HG02840 (cell line): Measurements from ENCODE around the gene LIX1.
"Not testable (repeated sequence)": the region's sequence is repeated elsewhere in the genome, so short reads cannot be mapped to it uniquely, and the experiment has no call there.

ENCODE experiments used
- ATAC-seq: cut with Tn5 transposase; IDR thresholded peaks from one replicate; pipeline ENCODE4 v1.9.1; 2021; ENCODE audit warnings: mild to moderate bottlenecking, moderate library complexity, moderate number of reproducible peaks; ENCODE audit not compliant: unreplicated experiment, low FRiP score

The LIX1 gene

GRCh38 chr5:97106216-97106581 is 36.2 kb downstream of the LIX1 start:
- no peak for ATAC-seq

DNA sequence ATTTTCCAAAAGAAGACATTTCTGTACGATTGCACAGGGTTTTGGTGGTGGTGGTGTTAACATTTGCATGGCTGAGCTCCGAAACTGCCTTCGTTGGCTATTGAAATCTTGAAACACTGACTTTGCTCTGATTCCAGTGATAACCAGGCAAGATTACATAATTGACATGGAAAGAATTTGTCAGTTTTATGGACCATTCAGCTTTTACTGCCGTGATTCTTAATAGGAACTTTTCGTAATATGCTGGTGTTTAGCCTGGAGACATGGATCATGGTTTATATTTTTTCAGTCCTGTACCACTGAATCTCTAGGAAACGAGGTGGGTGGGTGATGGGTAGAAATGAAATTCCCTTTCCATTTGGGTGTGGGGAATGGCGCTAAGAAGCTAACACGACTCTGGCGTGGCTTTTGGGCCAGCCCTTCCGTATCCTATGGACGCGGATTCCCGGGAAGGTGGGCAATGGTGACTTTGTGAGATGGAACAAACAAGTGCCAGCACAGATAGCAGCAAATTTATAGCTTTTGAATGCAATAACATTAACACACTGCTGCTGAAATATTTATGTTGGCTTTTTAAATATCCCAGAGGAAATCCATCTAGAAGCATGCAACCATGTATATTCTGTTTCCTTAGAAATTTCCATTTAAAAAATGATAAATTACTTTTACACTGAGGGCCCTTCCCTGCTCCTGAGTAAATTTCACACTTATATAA is 36.8 kb downstream of the LIX1 start:
- ATAC-seq = no peak

DNA sequence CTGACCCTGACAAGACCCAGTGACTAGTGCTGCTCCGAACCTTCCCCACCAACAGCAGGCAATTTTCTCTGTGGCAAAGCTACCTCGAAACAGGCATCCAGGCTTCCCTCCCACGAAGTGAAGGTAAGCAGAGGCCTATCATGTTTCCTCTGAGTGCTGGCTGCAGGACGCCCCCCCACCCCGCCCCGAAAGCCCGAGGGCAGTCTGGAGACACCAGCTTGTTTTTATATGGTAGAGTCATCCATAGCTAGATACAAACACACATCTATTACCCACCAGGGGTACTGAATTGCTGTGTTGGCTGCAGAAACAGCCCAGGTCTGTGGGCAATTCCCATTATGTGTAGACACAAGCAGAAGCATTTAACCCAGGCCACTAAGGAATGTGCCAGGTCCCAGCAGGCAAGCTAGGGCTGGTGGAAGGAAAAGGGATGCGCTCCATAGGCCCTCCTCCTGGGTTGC is 40.4 kb downstream of the LIX1 start:
- ATAC-seq = no peak

DNA sequence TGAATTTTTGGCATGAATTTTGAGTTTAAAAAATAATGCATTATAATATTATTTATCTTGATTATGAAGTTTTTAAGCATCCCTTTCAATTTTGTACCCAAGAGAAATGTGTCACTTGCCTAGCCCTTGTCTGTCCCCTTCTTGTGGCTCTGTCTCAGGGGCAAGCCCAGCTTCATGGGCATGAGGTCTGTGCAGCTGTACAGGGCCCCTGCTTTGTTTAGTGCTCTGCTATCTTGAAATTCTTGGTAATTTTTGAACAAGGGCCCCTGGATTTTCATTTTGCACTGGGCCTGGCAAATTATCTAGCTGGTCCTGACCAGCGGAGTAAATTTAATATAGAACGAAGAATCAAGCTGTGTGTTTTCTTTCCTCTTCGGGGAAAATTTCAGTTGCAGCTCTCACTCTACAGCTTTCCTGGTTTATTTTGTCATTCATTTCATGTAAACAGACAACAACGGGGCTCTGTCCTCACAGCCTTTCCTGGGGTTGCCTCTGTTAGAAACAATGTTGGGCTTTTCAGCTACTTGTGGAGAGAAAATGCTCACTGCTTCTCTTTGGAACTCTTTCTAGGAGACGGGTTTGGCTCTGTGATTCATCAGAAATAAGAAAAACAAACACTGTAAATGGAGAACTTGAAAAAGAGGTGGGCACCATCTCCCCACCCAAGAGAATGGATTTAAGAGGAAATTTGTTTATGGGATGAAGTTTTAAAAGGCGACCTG is 41.1 kb downstream of the LIX1 start:
- no peak for ATAC-seq

DNA sequence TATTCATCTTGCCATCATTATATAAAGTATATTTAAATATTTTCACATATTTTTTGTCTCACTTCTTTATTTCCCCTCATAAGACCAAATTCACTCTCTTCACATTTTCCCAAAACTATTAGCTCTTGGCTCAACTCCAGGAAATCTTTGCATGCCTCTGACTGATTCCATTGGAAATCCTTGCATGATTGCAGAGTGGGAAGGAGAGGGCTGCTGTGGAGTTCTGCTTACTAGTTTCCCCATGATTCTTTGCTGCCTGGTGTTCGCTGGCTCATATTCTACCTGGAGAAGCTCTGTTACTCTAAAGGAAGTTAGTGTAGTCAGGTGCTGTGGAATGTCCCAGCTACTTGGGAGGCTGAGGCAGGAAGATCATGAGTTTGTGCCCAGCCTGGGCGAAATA is 41.9 kb downstream of the LIX1 start:
- ATAC-seq = no peak

DNA sequence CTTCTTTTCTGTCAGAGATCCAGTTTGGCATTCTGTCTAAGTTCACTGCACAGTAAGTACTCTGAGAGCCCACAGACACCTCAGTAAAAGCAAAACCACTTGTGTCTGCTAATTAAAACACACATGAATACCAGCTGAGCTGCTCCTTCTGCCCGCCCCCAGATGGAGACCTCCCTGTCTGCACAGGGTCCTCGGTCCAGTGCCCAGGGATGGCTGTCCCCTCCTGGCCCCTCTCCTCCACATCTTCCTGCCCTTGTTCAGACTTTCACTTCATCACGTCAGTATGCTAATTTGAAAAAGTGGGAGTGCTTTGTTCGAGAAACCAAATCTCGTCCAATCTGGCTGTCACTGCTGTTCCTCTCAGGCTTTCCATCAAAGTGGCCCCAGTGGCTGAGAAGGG is 43.5 kb downstream of the LIX1 start:
- no peak for ATAC-seq

GRCh38 chr5:97097326-97098230 is 44.8 kb downstream of the LIX1 start:
- ATAC-seq = no peak

DNA sequence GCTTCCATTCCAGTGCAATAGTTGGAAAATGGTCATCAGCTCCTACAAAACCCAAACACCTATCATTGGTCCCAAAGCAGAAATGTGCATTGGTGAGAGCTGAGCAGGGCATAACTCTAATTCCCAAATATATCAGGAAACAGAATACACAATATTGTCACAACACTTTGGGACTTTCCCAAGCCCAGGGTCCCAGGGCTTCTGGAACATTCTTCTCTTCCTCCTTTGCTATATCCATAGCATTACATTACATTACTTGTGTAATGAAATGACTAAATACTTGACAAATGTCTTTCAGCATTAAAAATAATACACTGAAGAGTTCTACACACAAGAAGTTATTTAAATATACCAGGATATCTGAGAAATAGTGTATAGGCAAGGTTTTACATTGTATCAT is 45.6 kb downstream of the LIX1 start:
- ATAC-seq = no peak

GRCh38 chr5:97096191-97096590 is 46.2 kb downstream of the LIX1 start:
- ATAC-seq = no peak

- peak; percentile 30 for ATAC-seq
Measured at GRCh38 chr5:97095318-97095732, 47.1 kb downstream of the LIX1 start.

DNA sequence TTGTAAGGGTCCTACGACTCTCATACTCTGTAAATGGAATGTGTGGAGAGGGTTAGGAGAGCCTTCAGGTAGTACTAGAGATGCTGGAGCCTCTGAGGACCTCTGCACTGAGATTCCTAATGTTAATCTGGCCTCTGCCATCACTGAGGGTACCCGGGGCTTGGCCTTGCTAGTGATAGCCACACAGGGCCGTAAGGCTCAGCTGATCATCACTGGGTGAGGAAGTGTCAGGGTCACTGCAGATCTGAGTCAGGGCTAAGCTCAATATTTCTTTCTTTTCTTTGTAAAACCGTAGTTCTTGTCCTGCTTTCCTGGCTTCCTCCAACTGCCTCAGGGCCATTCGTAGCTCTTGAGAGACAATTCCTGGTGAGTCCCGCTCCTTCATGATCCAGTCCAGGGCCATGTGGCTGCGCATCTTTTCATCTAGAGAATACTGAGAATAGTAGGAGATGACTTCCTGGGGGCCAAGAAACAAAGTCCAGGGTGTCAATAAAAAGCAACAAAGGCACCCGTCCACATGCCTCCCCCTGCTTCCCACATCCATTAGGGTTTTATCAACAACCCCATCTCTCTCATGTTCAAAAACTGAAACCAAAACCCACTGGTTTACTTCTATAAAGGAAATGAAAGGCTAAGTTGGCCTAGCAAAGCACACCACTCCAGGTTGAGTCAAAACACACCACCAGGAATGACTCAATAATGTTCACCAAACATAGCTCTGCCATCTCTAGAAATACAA is 47.7 kb downstream of the LIX1 start:
- ATAC-seq = peak; percentile 99

DNA sequence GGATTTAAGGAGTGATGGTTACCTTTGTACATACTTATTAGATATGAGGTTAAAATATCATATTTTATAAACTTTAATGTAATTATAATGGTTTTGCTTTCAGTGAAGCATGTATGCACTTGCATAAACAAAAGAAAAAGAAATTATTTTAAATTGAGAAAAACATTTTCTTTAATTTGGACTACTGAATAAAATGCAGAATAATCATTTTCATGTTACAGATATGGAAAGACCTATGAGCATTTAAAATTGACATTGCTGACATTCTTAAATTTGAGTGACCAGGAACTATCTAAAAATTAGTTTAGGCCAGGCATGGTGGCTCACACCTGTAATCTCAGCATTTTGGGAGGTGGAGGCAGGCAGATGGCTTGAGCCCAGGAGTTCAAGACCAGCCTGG is 49.2 kb downstream of the LIX1 start:
- no peak for ATAC-seq

DNA sequence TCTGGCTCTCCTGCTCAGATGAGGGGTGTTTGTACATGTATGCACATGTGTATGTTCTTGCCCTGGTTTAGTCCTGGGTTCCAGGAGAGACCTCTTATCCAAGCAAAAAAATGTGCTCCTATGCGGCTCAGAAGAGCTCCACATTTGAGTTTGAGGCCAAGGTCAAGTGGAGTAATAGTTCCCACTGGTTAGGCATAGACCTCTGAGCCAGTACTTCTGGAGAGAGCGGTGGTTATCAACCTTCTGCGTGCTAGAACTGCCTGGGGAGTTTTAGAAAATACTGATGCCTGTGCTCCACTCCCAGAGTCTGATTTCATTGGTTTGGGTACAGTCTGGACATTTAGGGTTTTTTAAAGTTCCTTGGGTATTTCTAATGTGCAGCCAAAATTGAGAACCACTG is 51.5 kb downstream of the LIX1 start:
- ATAC-seq = no peak

DNA sequence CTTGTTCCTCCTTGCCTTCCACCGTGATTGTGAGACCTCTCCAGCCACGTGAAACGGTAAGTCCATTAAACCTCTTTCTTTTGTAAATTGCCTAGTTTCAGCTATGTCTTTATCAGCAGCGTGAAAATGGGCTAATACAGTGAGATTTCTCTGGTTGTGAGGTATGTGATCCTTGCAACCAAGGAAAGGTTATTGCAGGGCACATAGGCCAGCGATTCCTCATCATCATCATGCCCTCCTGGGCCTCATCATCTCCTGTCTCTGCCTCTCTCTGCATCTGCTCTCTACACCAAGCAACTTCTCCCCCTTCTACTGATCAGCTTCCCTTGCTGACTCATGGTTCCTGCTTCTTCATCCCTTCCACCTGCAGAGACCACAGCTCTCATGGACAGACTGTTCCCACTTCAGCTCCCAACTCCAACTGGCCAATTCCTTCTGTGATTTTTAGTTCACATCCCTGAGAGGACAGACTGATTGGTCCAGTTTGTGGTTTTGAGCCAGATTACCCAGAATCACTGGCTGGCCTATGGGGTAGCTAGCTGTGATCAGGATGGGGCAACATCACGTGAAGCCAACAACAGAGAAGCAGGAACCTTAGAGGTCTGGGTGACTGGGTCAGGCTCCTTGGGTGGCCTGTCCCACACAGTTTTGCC is 53.1 kb downstream of the LIX1 start:
- ATAC-seq = no peak

DNA sequence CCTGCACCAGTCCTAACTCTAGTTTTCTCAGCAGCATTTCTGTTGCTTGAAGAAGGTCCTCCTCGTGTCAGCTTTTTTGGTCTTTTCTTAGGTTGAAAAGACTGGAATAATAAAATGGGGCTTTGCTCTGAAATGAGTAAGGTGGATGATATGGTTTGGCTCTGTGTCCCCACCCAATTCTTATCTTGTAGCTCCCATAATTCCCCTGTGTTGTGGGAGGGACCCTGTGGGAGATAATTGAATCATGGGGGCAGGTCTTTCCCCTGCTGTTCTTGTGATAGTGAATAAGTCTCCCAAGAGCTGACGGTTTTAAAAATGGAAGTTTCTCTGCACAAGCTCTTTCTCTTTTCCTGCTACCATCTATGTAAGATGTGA is 53.6 kb downstream of the LIX1 start:
- ATAC-seq = no peak

GRCh38 chr5:97087138-97087537 is 55.3 kb downstream of the LIX1 start:
- no peak for ATAC-seq

DNA sequence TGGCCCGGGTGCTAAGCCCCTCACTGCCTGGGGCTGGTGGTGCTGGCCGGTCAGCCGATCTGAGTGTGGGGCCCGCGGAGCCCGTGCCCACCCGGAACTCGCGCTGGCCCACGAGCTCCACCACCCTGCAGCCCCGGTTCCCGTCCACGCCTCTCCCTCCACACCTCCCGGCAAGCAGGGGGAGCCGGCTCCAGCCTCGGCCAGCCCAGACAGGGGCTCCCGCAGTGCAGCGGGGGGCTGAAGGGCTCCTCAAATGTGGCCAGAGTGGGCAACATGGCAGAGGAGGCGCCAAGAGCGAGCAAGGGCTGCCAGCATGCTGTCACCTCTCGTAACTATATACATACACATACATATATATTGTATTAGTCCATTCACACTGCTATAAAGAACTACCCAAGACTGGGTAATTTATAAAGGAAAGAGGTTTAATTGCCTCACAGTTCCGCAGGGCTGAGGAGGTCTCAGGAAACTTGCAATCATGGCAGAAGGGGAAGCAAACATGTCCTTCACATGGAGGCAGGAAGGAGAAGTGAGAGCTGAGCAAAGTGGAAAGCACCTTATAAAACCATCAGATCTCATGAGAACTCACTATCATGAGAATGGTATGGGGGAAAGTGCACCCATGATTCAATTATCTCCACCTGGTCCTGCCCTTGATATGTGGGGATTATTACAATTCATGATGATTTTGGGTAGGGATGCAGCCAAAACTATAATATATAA is 56.8 kb downstream of the LIX1 start:
- no peak for ATAC-seq

- not testable (repeated sequence) for ATAC-seq
Measured at GRCh38 chr5:97084782-97085458, 57.5 kb downstream of the LIX1 start.
